ENCODE measurements around the gene PPP6R3.

- TF ChIP-seq CTCF (IDR thresholded peaks at IDR 0.05), result no peak
- TF ChIP-seq REST (IDR thresholded peaks at IDR 0.05; ENCODE audit: insufficient read depth in 1 of 2, low read depth in 2 of 2, low read length in 1 of 2), result no peak
- TF ChIP-seq POLR2AphosphoS5 (IDR thresholded peaks at IDR 0.05; ENCODE audit: low read depth, low read length), result no peak
Observed at GRCh38 chr11:68591719-68592118, 131.2 kb downstream of the PPP6R3 start.

Data from Panc1 (cell line).